GM12892 (cell line): ENCODE results near the gene RIC8A.

ENCODE experiments used
- POLR2A ChIP-seq: IDR thresholded peaks from 2 replicates; pipeline ENCODE4 v1.6.1; 2011; ENCODE audit warnings: low read depth, low read length, control low read depth
- POLR2AphosphoS5 ChIP-seq: IDR thresholded peaks from 2 replicates; pipeline ENCODE4 v1.6.1; 2011; ENCODE audit warnings: low read depth, low read length, control low read depth
- TAF1 ChIP-seq: IDR thresholded peaks from 2 replicates; pipeline ENCODE4 v1.6.1; 2011; ENCODE audit warnings: low read depth, mild to moderate bottlenecking, control low read depth, low read length, borderline replicate concordance

DNA sequence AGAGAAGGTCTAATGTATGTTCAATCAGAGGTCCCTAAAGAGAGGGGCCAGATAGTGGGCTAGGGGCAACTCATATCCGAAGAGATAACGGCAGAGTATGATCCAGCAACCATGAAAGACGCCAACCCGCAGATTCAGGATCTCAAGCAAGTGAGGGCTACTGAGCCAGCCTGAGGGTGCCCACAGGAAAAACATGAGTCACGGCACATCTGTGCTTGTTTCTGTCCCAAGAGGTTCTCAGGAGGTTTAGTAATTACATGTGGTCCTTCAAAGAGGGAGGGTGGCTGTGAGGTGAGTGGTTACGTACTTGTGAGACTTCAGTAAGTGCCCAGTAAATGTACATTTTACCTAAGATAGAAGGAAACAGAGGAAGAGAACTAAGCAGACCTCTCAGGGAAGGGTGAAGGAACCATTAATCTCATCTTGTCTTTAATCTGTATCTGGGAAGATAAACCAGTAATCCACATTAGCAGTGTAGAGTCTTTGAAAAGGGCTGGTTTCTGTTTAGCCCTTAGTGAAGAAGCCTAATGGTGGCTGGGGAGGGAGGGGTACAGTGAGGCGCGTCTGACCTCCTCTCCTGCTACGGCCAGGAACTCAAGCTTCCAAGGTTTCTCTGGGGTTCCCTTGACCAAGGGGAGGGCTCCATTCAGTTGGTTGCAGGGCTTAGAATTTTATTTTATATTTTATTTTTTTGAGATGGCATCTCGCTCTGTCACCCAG is 18.4 kb downstream of the RIC8A start:
- TF ChIP-seq POLR2AphosphoS5, result no peak
- TF ChIP-seq TAF1, result no peak
- no peak for TF ChIP-seq POLR2A
